Loucy (cell line): ENCODE data around the gene RASA1.
"Not testable (repeated sequence)": the region's sequence is repeated elsewhere in the genome, so short reads cannot be mapped to it uniquely, and the experiment has no call there.

Experiments used
- H2AFZ ChIP-seq: fragments of 200-600 bp; sonication (generic); 2 replicates; pipeline ENCODE4 v1.6.0; 2016; ENCODE audit warnings: antibody characterized with exemption, mild to moderate bottlenecking, low read length, moderate library complexity
- H3F3A ChIP-seq: fragments of 200-600 bp; 2 replicates; pipeline ENCODE4 v1.6.0; 2016; ENCODE audit warnings: antibody characterized with exemption, low read depth, mild to moderate bottlenecking
- H3K27me3 ChIP-seq: fragments of 200-600 bp; sonication (generic); 2 replicates; pipeline ENCODE4 v1.6.1; 2014; ENCODE audit warnings: low read length, mild to moderate bottlenecking; ENCODE audit not compliant: insufficient read depth, poor library complexity, severe bottlenecking
- H3K36me3 ChIP-seq: fragments of 200-600 bp; sonication (generic); 2 replicates; pipeline ENCODE4 v1.6.1; 2016; ENCODE audit warnings: low read length; ENCODE audit not compliant: insufficient read depth
- H3K4me1 ChIP-seq: fragments of 200-600 bp; sonication (generic); 2 replicates; pipeline ENCODE4 v1.5.1; 2014; ENCODE audit warnings: low read length, mild to moderate bottlenecking; ENCODE audit not compliant: insufficient read depth, poor library complexity, severe bottlenecking
- H3K4me2 ChIP-seq: fragments of 200-600 bp; sonication (generic); 2 replicates; pipeline ENCODE4 v1.6.0; 2014; ENCODE audit warnings: antibody characterized with exemption, low read length, low read depth, mild to moderate bottlenecking; ENCODE audit not compliant: poor library complexity, severe bottlenecking
- H3K4me3 ChIP-seq: fragments of 200-600 bp; sonication (generic); 2 replicates; pipeline ENCODE4 v1.5.1; 2014; ENCODE audit warnings: low read length, mild to moderate bottlenecking, mixed read lengths; ENCODE audit not compliant: poor library complexity, severe bottlenecking
- H3K79me2 ChIP-seq: fragments of 200-600 bp; sonication (generic); 2 replicates; pipeline ENCODE4 v1.6.1; 2014; ENCODE audit warnings: low read length; ENCODE audit not compliant: insufficient read depth
- H3K9ac ChIP-seq: fragments of 200-600 bp; sonication (generic); 2 replicates; pipeline ENCODE4 v1.6.0; 2014; ENCODE audit warnings: mild to moderate bottlenecking, low read depth, low read length, moderate library complexity; ENCODE audit not compliant: poor library complexity, severe bottlenecking
- H3K9me2 ChIP-seq: fragments of 200-600 bp; sonication (generic); replicated peaks from 2 replicates; pipeline ENCODE4 v1.6.1; 2016; ENCODE audit warnings: low read depth, low read length, mixed read lengths
- H3K9me3 ChIP-seq: fragments of 200-600 bp; sonication (generic); 2 replicates; pipeline ENCODE4 v1.6.1; 2014; ENCODE audit warnings: mild to moderate bottlenecking, antibody characterized with exemption, low read length, low read depth; ENCODE audit not compliant: insufficient read depth
- H4K20me1 ChIP-seq: fragments of 200-600 bp; sonication (generic); 2 replicates; pipeline ENCODE4 v1.6.0; 2014; ENCODE audit warnings: antibody characterized with exemption, low read length, mild to moderate bottlenecking; ENCODE audit not compliant: insufficient read depth, poor library complexity, severe bottlenecking
- EZH2phosphoT487 ChIP-seq: fragments of 200-600 bp; IDR thresholded peaks from 2 replicates; pipeline ENCODE4 v1.6.1; 2018; ENCODE audit warnings: antibody characterized with exemption, mild to moderate bottlenecking, moderate library complexity, borderline replicate concordance
- TF ChIP-seq, protein P1 (sequence below): fragments of 200-600 bp; sonication (generic); conservative IDR thresholded peaks from 2 replicates; pipeline ENCODE4 v1.5.1; 2014; ENCODE audit warnings: mild to moderate bottlenecking, antibody characterized with exemption, low read length

Gene RASA1

DNA sequence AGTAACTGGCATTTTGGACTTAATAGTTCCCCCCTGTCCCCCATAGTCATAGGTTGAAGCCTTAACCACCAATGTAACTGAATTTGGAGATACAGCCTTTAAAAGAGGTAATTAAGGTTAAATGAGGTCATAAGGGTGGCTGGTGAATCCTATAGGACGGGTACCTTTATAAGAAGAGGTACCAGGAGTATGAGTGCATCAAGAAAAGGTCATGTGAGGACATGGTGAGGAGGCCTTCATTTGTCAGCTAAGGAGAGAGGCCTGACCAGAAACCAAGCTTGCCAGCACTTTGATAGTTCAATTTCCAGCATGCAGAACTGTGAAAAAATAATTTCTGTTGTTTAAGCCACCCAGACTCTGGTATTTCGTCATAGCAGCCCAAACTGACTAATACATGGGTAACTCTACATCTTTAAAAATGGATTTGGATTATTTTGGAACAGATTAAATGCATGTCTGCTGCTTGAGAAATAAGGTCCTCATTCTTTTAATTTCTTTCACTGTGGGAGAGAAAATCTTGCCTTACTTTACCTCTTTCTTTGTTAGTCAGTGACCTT lies 9.7 kb downstream of the RASA1 start:
- Histone ChIP-seq H3K79me2 (peaks cover 96% of the 10 kb centered on the region), H2AFZ (no peak overlapping the region), H3K4me2 (peak overlapping the region; percentile 58), H3F3A (peaks cover 3% of the 10 kb centered on the region), H3K36me3 (peaks cover 10% of the 10 kb centered on the region), H3K4me1 (peaks cover 48% of the 10 kb centered on the region), H4K20me1 (peaks cover 60% of the 10 kb centered on the region), H3K4me3 (peak overlapping the region; percentile 23), H3K27me3 (no peaks in the 10 kb centered on the region), H3K9ac (peak overlapping the region; percentile 1), H3K9me2 (no peaks in the 10 kb centered on the region), H3K9me3 (no peaks in the 10 kb centered on the region)
- TF ChIP-seq, protein P1, sequence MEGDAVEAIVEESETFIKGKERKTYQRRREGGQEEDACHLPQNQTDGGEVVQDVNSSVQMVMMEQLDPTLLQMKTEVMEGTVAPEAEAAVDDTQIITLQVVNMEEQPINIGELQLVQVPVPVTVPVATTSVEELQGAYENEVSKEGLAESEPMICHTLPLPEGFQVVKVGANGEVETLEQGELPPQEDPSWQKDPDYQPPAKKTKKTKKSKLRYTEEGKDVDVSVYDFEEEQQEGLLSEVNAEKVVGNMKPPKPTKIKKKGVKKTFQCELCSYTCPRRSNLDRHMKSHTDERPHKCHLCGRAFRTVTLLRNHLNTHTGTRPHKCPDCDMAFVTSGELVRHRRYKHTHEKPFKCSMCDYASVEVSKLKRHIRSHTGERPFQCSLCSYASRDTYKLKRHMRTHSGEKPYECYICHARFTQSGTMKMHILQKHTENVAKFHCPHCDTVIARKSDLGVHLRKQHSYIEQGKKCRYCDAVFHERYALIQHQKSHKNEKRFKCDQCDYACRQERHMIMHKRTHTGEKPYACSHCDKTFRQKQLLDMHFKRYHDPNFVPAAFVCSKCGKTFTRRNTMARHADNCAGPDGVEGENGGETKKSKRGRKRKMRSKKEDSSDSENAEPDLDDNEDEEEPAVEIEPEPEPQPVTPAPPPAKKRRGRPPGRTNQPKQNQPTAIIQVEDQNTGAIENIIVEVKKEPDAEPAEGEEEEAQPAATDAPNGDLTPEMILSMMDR = no peak
- no peak for TF ChIP-seq EZH2phosphoT487

DNA sequence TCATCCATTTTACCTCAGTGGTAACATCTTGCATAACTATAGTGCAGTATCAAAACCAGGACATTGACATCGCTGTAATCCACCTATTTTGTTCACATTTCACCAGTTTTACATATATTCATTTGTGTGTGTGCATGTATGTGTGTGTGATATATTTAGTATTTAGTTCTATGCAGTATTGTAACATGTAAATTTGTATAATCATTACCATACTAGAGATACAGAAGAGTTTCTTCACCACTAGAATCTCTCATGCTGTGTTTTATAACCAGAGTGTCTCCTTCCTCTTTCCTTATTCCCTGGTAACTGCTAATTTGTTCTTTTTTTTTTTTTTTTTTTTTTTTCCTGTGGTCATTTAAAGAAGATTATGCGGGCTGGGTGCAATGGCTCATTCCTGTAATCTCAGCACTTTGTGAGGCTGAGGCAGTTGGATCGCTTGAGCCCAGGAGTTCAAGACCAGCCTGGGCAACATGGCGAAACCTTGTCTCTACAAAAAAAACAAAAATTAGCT lies 11.0 kb downstream of the RASA1 start:
- H3K27me3 ChIP-seq = no peaks in the 10 kb centered on the region
- H4K20me1 ChIP-seq = peaks cover 56% of the 10 kb centered on the region
- H3K36me3 ChIP-seq = peaks cover 10% of the 10 kb centered on the region
- peaks cover 3% of the 10 kb centered on the region for H3F3A ChIP-seq
- peaks cover 94% of the 10 kb centered on the region for H3K79me2 ChIP-seq
- no peaks in the 10 kb centered on the region for H3K9me2 ChIP-seq
- no peak for TF ChIP-seq EZH2phosphoT487
- TF ChIP-seq, protein P1 = no peak
- no peak overlapping the region for H3K9ac ChIP-seq
- no peak overlapping the region for H2AFZ ChIP-seq
- H3K4me3 ChIP-seq = no peak overlapping the region
- peaks cover 48% of the 10 kb centered on the region for H3K4me1 ChIP-seq
- no peaks in the 10 kb centered on the region for H3K9me3 ChIP-seq
- H3K4me2 ChIP-seq = no peak overlapping the region

DNA sequence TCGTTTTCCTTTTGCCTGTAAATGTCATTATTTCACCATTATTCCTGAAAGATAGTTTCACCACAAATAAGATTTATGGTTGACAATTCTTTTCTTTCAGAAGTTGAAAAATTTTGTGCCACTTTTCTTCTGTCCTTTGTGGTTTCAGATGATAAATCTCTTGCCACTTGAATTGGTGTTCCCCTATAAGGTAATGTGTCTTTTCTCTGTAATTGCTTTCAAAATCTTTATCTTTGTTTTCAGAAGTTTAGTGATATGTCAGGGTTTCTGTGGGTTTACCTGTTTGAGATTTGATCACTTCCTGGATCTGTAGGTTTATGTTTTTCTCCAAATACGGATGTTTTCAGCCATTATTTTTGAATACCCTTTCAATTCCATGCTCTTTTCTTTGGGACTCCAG lies 14.6 kb downstream of the RASA1 start:
- Histone ChIP-seq H3K9me3 (no peaks in the 10 kb centered on the region), H3F3A (peaks cover 3% of the 10 kb centered on the region), H3K79me2 (peaks cover 74% of the 10 kb centered on the region), H3K9me2 (no peaks in the 10 kb centered on the region), H4K20me1 (peaks cover 35% of the 10 kb centered on the region), H3K9ac (no peak overlapping the region), H3K36me3 (peaks cover 10% of the 10 kb centered on the region), H3K4me3 (no peak overlapping the region), H3K4me1 (peaks cover 13% of the 10 kb centered on the region), H3K27me3 (no peaks in the 10 kb centered on the region), H2AFZ (no peak overlapping the region), H3K4me2 (peak overlapping the region; percentile 27)
- TF ChIP-seq, protein P1 = no peak
- TF ChIP-seq EZH2phosphoT487 = no peak

DNA sequence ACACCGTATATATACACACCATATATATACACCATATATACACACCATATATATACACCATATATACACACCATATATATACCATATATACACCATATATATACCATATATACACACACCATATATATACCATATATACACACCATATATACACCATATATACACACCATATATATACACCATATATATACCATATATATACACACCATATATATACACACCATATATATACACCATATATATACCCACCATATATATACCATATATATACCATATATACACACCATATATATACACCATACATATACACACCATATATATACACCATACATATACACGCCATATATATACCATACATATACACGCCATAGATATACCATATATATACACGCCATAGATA lies 19.6 kb downstream of the RASA1 start:
- not testable (repeated sequence) for H3K9ac ChIP-seq, H3K27me3 ChIP-seq, H3K9me3 ChIP-seq, H3K4me3 ChIP-seq, H3K4me1 ChIP-seq, H2AFZ ChIP-seq, H3F3A ChIP-seq, H3K9me2 ChIP-seq, H3K4me2 ChIP-seq
- Histone ChIP-seq H3K36me3 (peaks cover 14% of the 10 kb centered on the region), H3K79me2 (peaks cover 64% of the 10 kb centered on the region), H4K20me1 (peaks cover 20% of the 10 kb centered on the region)
